ENCODE measurements around the gene QTRT2.

Gene QTRT2

GRCh38 chr3:114056130-114057010 lies at the start of gene QTRT2, which contains the start of gene CCDC191:
Gene QTRT2 (plus strand): TSS chr3:114056737. CDS start chr3:114065258, 8,521 bp downstream.
Gene CCDC191 (minus strand): TSS chr3:114056526. CDS start chr3:114056466, 60 bp downstream.
- peak; percentile 99 for DNase-seq

- DNase-seq, result no peak
These were observed 45.3 kb upstream of the QTRT2 start for GRCh38 chr3:114011059-114011797.

- DNase-seq, result no peak
These were observed 42.3 kb upstream of the QTRT2 start for GRCh38 chr3:114014211-114014610.

- no peak for DNase-seq
These were observed 37.1 kb upstream of the QTRT2 start for GRCh38 chr3:114019486-114019885.

GRCh38 chr3:114020907-114021306 lies 35.6 kb upstream of the QTRT2 start:
- no peak for DNase-seq

GRCh38 chr3:114022145-114022802 lies 34.3 kb upstream of the QTRT2 start:
- DNase-seq, result no peak

- DNase-seq, result no peak
These were observed 31.1 kb upstream of the QTRT2 start for GRCh38 chr3:114025451-114025850.

GRCh38 chr3:114026331-114026730 lies 30.2 kb upstream of the QTRT2 start:
- DNase-seq, result no peak

GRCh38 chr3:114033721-114034120 lies 22.8 kb upstream of the QTRT2 start:
- no peak for DNase-seq

GRCh38 chr3:114034211-114034610 lies 22.3 kb upstream of the QTRT2 start:
- DNase-seq, result no peak

- DNase-seq, result no peak
These were observed 21.6 kb upstream of the QTRT2 start for GRCh38 chr3:114034787-114035545.

GRCh38 chr3:114035896-114036295 lies 20.6 kb upstream of the QTRT2 start:
- no peak for DNase-seq

GRCh38 chr3:114043205-114043604 lies 13.3 kb upstream of the QTRT2 start:
- no peak for DNase-seq

GRCh38 chr3:114052216-114052615 lies 4.3 kb upstream of the QTRT2 start:
- DNase-seq, result no peak

- no peak for DNase-seq
These were observed 442 bp downstream of the QTRT2 start for GRCh38 chr3:114057011-114057347.

GRCh38 chr3:114058646-114059045 lies 2.1 kb downstream of the QTRT2 start:
- DNase-seq, result no peak

- no peak for DNase-seq
These were observed 4.5 kb downstream of the QTRT2 start for GRCh38 chr3:114060906-114061655.

GRCh38 chr3:114067804-114068203 lies 11.3 kb downstream of the QTRT2 start:
- DNase-seq, result no peak

- no peak for DNase-seq
These were observed 11.8 kb downstream of the QTRT2 start for GRCh38 chr3:114068336-114068735.

GRCh38 chr3:114071786-114072185 lies 15.2 kb downstream of the QTRT2 start:
- no peak for DNase-seq

GRCh38 chr3:114076711-114077110 lies 20.2 kb downstream of the QTRT2 start:
- DNase-seq, result no peak

- no peak for DNase-seq
These were observed 21.6 kb downstream of the QTRT2 start for GRCh38 chr3:114078126-114078525.

All from activated effector memory CD4-positive, alpha-beta T cell treated with anti-CD3 and anti-CD28 coated beads, Interleukin-2, amount 50 U/mL, for 16 hours (primary cell).